Right cardiac atrium (tissue), 5 donors: ENCODE measurements around the gene FRMD4A. TPM values are rescaled to one million over a fixed set of nuclear protein-coding genes. Genes with fewer than 3 reads are reported as not detected.
A peak's percentile ranks its signal among the peaks of the same experiment; 100 is the strongest.

ENCODE experiments used
- ATAC-seq, 2 donors: fragments of 200-7000 bp; cut with Tn5 transposase; one replicate each; pipeline versions ENCODE4 v1.8.0 to v1.9.1; 2020; ENCODE audit warnings: moderate library complexity in 2 of 2, mild to moderate bottlenecking in 1 of 2
- DNase-seq, 3 donors: peaks; one replicate each; pipeline ENCODE4 v3.0.0-alpha.2; 2020
- H3K27ac ChIP-seq: one replicate; pipeline ENCODE4 v1.5.1; 2013; ENCODE audit warnings: mild to moderate bottlenecking, low read length, control low read depth, moderate library complexity
- H3K27me3 ChIP-seq: one replicate; pipeline ENCODE4 v1.6.1; 2013; ENCODE audit not compliant: control insufficient read depth, insufficient read depth
- H3K4me1 ChIP-seq: one replicate; pipeline ENCODE4 v1.6.1; 2013; ENCODE audit warnings: low read length; ENCODE audit not compliant: control insufficient read depth, insufficient read depth
- H3K4me3 ChIP-seq: one replicate; pipeline ENCODE4 v1.5.1; 2013; ENCODE audit warnings: low read length, control low read depth
- H3K9me3 ChIP-seq: one replicate; pipeline ENCODE4 v1.6.1; 2013; ENCODE audit warnings: low read length; ENCODE audit not compliant: control insufficient read depth
- WGBS: extraction: QIAGEN DNeasy Blood & Tissue Kit; methylation state at CpG from one replicate; pipeline ENCODE4 v1.1.7; 2013; 5-methylcytosine and 5-hydroxymethylcytosine counted together
- intact Hi-C, 4 donors: fragments of 100-400 bp; cut with DNase I; formaldehyde crosslinking; loops; one replicate each; pipeline versions ENCODE4 v1.11.0 to v1.14.0; 2022 to 2023
- polyA plus RNA-seq: library from polyadenylated mRNA; stranded (reverse); fragments of 200-250 nt; gene quantifications from one replicate; pipeline ENCODE4 v1.2.3, GENCODE V29; 2013
- total RNA-seq, 4 donors: library from RNA; stranded (reverse); fragmentation: NEBNext Ultra II Directional; extraction: Animal tissue kit (Norgen Biotek cat#: 25700); gene quantifications; one replicate each; pipeline ENCODE4 v1.2.1, GENCODE V29; 2021
- donor health status: healthy with polysubstance abuse.
- donor health status: DM: no; HTN: yes; CAD: no.
- donor health status: DM: no; HTN: no; CAD: no.
- donor health status: DM: no; HTN: yes; CAD: no; lungs with severe emphysema.
- donor health status: DM: yes; HTN: yes; CAD: no.

The FRMD4A gene
- total and polyA plus RNA-seq, 5 donors = 14.8 to 30.3 (median 25.1) TPM

DNA sequence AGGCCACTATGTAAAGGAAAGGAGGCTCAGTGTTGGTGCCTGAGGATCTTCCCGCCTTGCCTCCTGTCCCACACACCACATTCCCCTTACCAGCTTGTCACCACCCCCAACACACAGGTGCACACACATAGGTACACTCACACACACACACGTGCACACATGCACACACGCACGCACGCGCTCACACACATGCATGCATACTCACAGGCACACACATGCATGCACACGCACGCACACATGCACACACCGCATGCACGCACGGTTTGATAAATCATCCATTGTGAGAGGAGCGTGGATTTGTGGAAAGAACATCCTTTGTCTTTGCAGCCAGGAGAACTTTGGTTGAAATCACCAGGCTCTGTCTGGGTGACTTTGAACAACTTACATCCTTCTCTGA is 359.8 kb downstream of the FRMD4A start:
- Histone ChIP-seq H3K9me3 (no peaks in the 10 kb centered on the region), H3K4me1 (peaks cover 1% of the 10 kb centered on the region), H3K27me3 (no peaks in the 10 kb centered on the region), H3K4me3 (no peak overlapping the region), H3K27ac (no peak overlapping the region)
- DNase-seq (no peak), ATAC-seq (no peak)
- WGBS = 92% methylated on average over 12 of the region's 12 CpGs
- intact Hi-C loops = no loop called here

DNA sequence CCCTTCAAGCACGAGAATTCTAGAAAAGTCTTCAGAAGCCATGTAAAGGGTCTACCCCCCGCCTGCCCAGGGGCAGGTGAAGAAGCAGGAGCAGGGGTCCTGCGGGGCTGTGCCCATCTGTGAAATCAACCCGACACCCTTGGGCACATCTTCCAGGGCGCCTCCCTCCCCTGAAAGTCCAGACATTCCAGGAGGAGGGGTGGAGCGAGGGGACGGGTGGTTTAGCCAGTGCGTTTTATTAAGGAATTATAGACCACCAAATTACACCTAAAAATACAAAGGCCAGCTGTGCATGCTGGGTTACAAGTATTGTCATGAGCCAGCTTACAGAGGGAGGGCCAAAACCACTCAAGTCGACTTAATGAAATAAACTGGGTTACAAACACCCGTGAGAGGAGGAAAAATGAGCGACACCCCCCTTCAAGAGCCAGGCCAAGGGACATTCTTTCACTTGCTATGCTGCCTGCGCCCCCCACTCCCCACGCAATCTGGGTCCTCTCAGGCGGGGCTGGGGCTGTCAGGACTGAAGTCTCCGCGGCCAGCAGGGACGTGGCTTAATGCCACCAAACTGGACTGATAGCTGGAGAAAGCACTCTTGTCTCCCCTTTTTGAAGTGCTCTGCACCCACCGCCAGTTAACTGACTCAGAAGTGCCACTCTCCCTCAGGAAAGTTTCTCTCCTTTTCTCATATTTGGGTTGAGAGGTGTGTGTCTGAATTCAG is 360.3 kb downstream of the FRMD4A start:
- Histone ChIP-seq H3K9me3 (no peaks in the 10 kb centered on the region), H3K27me3 (no peaks in the 10 kb centered on the region), H3K4me3 (no peak overlapping the region), H3K4me1 (peaks cover 1% of the 10 kb centered on the region), H3K27ac (no peak overlapping the region)
- WGBS = 48% methylated on average over 18 of the region's 18 CpGs
- intact Hi-C loops = no loop called here
- ATAC-seq (no peak), DNase-seq (peak in 1 of 3 donors; percentile 66)

DNA sequence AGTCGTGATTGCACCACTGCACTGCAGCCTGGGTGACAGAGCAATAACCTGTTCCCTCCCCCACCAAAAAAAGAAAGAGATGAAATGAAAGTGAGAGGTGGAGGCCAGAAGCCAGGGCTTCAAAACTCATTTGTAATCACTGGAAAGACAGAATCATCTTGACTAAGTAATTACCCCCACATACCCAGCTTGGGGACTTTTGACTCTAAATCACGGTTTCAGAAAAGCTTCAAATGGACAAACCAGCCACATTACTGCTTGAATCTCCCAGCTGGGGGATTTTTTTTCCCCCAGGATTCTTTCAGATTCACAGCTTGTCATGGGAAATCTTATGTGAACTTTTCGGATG is 361.0 kb downstream of the FRMD4A start:
- no peak for ATAC-seq
- intact Hi-C loops = no loop called here

DNA sequence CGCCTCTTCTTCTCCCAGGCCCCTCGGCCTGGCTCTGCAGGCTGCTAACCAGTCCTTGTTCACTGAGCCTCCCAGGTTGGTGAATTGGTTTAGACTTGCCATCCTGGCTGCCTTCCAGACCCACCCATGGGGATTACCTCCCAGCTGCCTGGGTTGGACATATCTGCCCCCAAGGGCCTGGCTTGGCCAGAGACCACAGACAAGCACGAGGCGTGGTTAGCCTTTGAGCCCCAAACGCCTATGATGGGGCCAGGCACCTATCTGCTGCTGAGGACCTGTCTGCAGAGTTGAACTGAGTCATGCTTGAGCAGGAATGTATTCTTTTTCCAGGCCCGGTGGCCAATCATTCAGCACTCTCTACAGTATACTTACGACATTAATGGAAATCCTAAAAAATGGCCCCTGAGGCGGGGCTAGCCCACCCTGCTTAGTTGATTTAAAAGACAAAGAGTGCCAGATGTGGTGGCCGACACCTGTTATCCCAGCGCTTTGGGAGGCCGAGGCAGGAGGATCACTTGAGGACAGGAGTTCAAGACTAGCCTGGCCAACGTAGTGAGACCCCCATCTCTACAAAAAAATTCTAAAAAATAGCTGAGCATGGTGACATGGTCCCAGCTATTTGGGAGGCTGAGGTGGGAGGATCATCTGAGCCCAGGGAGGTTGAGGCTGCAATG is 361.5 kb downstream of the FRMD4A start:
- H3K27me3 ChIP-seq = no peaks in the 10 kb centered on the region
- H3K9me3 ChIP-seq = no peaks in the 10 kb centered on the region
- peaks cover 1% of the 10 kb centered on the region for H3K4me1 ChIP-seq
- intact Hi-C loops = no loop called here
- H3K4me3 ChIP-seq = no peak overlapping the region
- DNase-seq (no peak), ATAC-seq (no peak)
- H3K27ac ChIP-seq = no peak overlapping the region
- 96% methylated on average over 12 of the region's 12 CpGs for WGBS

More for the DNA sequence above, 361.0 kb downstream of the FRMD4A start:
- no peak overlapping the region for H3K4me3 ChIP-seq
- no peak for DNase-seq
- H3K4me1 ChIP-seq = peaks cover 1% of the 10 kb centered on the region
- H3K27ac ChIP-seq = no peak overlapping the region
- no peaks in the 10 kb centered on the region for H3K27me3 ChIP-seq
- 90% methylated on average over 3 of the region's 3 CpGs for WGBS
- H3K9me3 ChIP-seq = no peaks in the 10 kb centered on the region

DNA sequence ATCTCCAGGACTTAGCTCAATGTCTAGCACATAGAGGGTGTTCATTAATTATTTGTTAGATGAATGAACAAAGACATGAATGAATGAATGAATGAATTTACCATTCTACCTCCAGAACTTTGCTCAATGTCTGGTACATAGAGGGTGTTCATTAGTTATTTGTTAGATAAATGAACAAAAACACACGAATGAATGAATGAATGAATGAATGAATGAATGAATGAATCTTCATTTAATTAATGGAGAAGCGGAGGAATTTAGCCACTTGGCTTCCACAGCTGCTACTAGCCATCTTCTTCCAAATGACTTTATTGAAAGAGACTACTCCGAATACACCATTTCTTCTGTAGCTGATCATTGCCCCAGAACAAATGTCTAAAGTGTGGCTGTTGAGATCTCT is 368.9 kb downstream of the FRMD4A start:
- H3K27ac ChIP-seq = no peak overlapping the region
- no peak for ATAC-seq
- H3K9me3 ChIP-seq = no peaks in the 10 kb centered on the region
- WGBS = 92% methylated on average over 3 of the region's 3 CpGs
- DNase-seq = no peak
- intact Hi-C loops = no loop called here
- H3K4me1 ChIP-seq = peaks cover 2% of the 10 kb centered on the region
- no peak overlapping the region for H3K4me3 ChIP-seq
- no peaks in the 10 kb centered on the region for H3K27me3 ChIP-seq

DNA sequence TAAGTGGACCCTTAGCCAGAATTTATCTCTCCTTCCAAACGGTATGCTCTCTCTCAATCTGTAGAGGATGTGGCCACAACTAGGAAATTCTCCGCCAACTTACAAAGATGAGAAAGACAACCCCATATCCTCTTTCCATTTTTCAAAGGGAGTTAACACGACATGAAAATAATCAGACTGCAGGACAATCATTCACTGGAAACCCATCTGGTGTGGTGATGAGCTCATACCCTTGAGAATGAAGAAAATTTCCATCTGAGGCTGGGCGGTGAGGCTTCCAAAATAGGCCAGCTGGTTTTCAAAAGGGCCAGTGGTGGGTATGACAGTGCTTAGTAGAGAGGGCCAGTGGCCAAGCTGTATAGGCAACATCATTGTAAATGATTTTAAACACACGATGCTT is 369.6 kb downstream of the FRMD4A start:
- Histone ChIP-seq H3K27me3 (no peaks in the 10 kb centered on the region), H3K4me3 (no peak overlapping the region), H3K27ac (no peak overlapping the region), H3K4me1 (peaks cover 2% of the 10 kb centered on the region), H3K9me3 (no peaks in the 10 kb centered on the region)
- ATAC-seq = peak in 1 of 2 donors; percentile 21
- WGBS = 52% methylated on average over 5 of the region's 5 CpGs
- intact Hi-C loops = no loop called here
- no peak for DNase-seq

DNA sequence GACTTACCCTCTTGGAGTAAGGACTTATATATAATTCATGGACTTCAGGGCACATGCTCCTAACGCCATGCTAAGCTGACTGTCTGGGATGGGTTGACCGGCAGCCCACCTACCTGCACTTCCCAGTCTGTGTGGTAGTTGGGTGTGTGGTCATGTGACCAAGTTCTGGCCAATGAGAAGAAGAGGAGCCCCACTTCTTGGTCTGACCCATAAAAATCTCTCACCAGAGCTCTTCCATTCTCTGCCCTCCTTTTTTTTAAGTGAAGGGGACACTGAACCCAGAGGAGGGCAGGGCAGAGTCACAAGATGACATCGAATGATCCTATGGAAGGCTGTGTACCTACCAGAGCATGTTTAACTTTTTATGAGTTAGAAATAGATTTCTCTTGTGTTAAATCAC is 370.1 kb downstream of the FRMD4A start:
- Histone ChIP-seq H3K27ac (no peak overlapping the region), H3K9me3 (no peaks in the 10 kb centered on the region), H3K4me3 (no peak overlapping the region), H3K27me3 (no peaks in the 10 kb centered on the region), H3K4me1 (peaks cover 2% of the 10 kb centered on the region)
- intact Hi-C loops = no loop called here
- DNase-seq (no peak), ATAC-seq (no peak)
- 87% methylated on average over 3 of the region's 3 CpGs for WGBS

DNA sequence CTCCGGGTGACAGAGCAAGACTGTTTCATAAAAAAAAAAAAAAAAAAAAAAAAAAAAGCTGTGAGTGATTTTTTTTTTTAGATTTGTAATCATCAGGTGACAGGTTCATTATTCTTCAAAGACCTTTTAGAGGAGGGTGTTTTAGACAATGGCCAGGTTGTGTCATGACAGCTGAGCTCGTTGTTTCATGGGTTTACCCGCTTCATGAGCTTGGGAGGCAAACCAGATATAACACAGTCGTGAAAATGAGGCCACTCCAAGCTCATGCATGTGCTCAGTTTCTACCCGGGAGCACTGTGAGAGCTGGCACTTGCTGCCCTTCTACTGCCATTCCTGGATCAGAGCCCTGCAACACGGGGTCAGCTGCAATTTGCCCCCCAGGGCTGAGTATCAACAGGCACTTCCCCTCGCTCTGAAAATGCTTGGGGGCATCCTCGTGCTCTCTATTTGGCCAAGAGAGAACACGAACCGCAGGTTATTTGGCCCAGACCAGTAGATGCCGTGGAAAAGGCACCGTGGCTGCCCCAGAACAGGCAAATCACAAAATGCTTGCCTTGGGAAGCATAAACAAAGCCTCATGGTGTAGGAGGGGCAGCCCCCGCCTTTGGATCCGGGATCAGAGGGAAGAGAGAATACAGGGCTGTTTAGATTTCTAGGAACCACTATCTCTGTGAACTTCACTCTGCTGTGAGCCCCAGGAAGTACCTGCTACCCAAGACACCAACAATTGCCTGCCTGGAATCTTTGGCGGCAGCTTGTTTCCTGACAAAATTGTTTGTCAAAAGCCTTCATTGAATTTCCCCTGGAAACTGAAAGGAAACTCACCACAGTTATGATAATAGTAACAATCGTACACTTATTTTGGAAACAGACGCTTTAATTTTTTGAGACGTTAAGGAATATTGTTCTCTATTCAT is 371.0 kb downstream of the FRMD4A start:
- Histone ChIP-seq H3K9me3 (no peaks in the 10 kb centered on the region), H3K27me3 (no peaks in the 10 kb centered on the region), H3K4me1 (peaks cover 2% of the 10 kb centered on the region), H3K4me3 (no peak overlapping the region), H3K27ac (no peak overlapping the region)
- ATAC-seq (no peak), DNase-seq (no peak)
- intact Hi-C loops = loop anchor here in 1 of 4 donors (5.0 kb wide), 1 partner anchor 172 kb away; no protein-coding TSS in a partner anchor
- 51% methylated on average over 18 of the region's 18 CpGs for WGBS

DNA sequence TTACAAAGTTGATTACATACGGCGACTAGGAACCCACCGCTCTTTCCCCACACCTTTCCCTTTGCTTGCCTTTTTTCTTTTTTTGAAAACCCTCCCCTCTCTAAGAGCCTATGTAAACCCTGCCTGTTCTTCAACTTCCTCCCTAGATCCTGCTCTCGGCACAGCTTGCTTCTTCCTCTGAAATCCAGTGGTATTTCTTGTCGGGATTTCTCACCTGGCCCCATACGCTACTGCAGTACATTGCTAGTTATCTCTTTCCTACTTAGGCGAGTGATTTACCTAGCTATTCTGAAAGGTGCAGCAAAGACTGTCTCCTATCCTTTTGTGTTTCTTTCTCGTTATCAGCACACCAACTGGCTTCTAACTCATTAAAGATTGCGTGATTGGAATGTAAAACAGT is 372.9 kb downstream of the FRMD4A start:
- ATAC-seq (no peak), DNase-seq (no peak)
- no peaks in the 10 kb centered on the region for H3K27me3 ChIP-seq
- intact Hi-C loops = loop anchor here in 1 of 4 donors (5.0 kb wide), 1 partner anchor 171 kb away; no protein-coding TSS in a partner anchor
- peaks cover 2% of the 10 kb centered on the region for H3K4me1 ChIP-seq
- H3K27ac ChIP-seq = no peak overlapping the region
- no peaks in the 10 kb centered on the region for H3K9me3 ChIP-seq
- 89% methylated on average over 9 of the region's 9 CpGs for WGBS
- no peak overlapping the region for H3K4me3 ChIP-seq

DNA sequence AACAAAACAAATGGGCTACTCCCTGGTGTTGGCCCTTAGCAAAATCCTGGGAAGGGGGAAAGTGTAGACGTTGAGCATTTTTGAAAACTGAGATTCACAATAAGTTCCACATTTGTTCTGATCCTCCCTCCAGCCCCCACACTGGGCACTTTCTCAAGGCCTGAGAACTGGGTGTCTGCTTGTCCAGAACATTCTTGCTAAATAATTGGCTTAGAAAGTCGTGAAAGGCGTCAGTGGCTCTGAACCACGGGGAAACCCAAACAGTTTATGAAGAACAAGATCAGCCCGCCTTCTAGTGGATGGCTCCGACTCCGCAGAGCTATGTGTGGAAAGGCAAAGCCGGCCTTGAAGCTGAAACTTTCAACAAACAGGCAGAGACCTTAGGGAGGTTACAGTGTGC is 373.9 kb downstream of the FRMD4A start:
- DNase-seq (peak; percentile 78 to 92 (median 83)), ATAC-seq (peak; percentile 91 to 93)
- H3K27ac ChIP-seq = peak overlapping the region; percentile 59
- peaks cover 2% of the 10 kb centered on the region for H3K4me1 ChIP-seq
- no peaks in the 10 kb centered on the region for H3K9me3 ChIP-seq
- no peak overlapping the region for H3K4me3 ChIP-seq
- 50% methylated on average over 8 of the region's 8 CpGs for WGBS
- intact Hi-C loops = loop anchor here in 1 of 4 donors (5.0 kb wide), 1 partner anchor 170 kb away; no protein-coding TSS in a partner anchor
- no peaks in the 10 kb centered on the region for H3K27me3 ChIP-seq
